K562 (cell line): ENCODE measurements around the gene BTBD2. TPM values are rescaled to one million over a fixed set of nuclear protein-coding genes. Genes with fewer than 3 reads are reported as not detected.

ENCODE experiments used
- ATF7 ChIP-seq: fragments of 450-650 bp; IDR thresholded peaks from 2 replicates; pipeline ENCODE4 v1.7.1; 2014; ENCODE audit warnings: mild to moderate bottlenecking, moderate library complexity
- COPS2 ChIP-seq: fragments of 450-650 bp; conservative IDR thresholded peaks from 2 replicates; pipeline ENCODE4 v1.6.1; 2016; ENCODE audit warnings: mild to moderate bottlenecking, moderate library complexity
- ELF2 ChIP-seq: fragments of 250-450 bp; sonication (Bioruptor Pico); IDR thresholded peaks from 2 replicates; pipeline ENCODE4 v1.5.0; 2021; ENCODE audit warnings: mild to moderate bottlenecking
- ESRRA ChIP-seq: fragments of 450-650 bp; IDR thresholded peaks from 2 replicates; pipeline ENCODE4 v1.6.1; 2014; ENCODE audit warnings: low read depth, mild to moderate bottlenecking, moderate library complexity, borderline replicate concordance
- ETS2 ChIP-seq: IDR thresholded peaks from 2 replicates; pipeline ENCODE4 v1.6.1; 2016; ENCODE audit warnings: borderline replicate concordance, missing genetic modification characterization, mild to moderate bottlenecking, moderate library complexity, missing compliant biosample characterization; ENCODE audit not compliant: poor library complexity, severe bottlenecking
- FOXM1 ChIP-seq, 2 experiments: fragments of 450-650 bp in 1 of 2; sonication (generic) in 1 of 2; formaldehyde crosslinking in 1 of 2; IDR thresholded peaks; 2 replicates each; pipeline versions ENCODE4 v1.6.1 to v1.9.0; 2017 to 2022; ENCODE audit warnings: low read depth in 2 of 2, mild to moderate bottlenecking in 2 of 2, missing genetic modification reagents in 1 of 2, moderate library complexity in 1 of 2
- HNRNPH1 ChIP-seq: fragments of 200-400 bp; formaldehyde crosslinking; optimal IDR thresholded peaks from 2 replicates; pipeline ENCODE3; 2017; ENCODE audit warnings: low read depth, mild to moderate bottlenecking, low read length, moderate library complexity
- HNRNPK ChIP-seq: fragments of 200-400 bp; formaldehyde crosslinking; IDR thresholded peaks from one replicate; pipeline ENCODE4 v1.6.1; 2018; ENCODE audit warnings: mild to moderate bottlenecking, low read depth, low read length; ENCODE audit not compliant: poor library complexity, severe bottlenecking
- MEF2D ChIP-seq: conservative IDR thresholded peaks from 2 replicates; pipeline ENCODE4 v1.6.1; 2016; ENCODE audit warnings: low read depth, missing genetic modification characterization, missing compliant biosample characterization
- MXI1 ChIP-seq: IDR thresholded peaks from 2 replicates; pipeline ENCODE4 v1.6.1; 2011; ENCODE audit warnings: low read depth, mild to moderate bottlenecking, improper control_type of control experiment, low read length
- NFATC3 ChIP-seq: fragments of 450-650 bp; IDR thresholded peaks from 2 replicates; pipeline ENCODE4 v1.6.1; 2017; ENCODE audit warnings: mild to moderate bottlenecking
- NR1H2 ChIP-seq: sonication (generic); formaldehyde crosslinking; IDR thresholded peaks from 2 replicates; pipeline ENCODE4 v1.4.0; 2020; ENCODE audit warnings: mild to moderate bottlenecking, missing genetic modification reagents
- SIRT6 ChIP-seq: IDR thresholded peaks from one replicate; pipeline ENCODE4 v1.6.1; 2012; ENCODE audit warnings: low read depth, mild to moderate bottlenecking, control low read depth, inconsistent platforms, low read length, moderate library complexity
- SP2 ChIP-seq: IDR thresholded peaks from 2 replicates; pipeline ENCODE4 v1.6.1; 2011; ENCODE audit warnings: mild to moderate bottlenecking, low read depth, low read length, moderate library complexity; ENCODE audit not compliant: poor library complexity, severe bottlenecking; ENCODE audit errors: extremely low read depth
- STAT5A ChIP-seq: IDR thresholded peaks from 2 replicates; pipeline ENCODE4 v1.6.1; 2012; ENCODE audit warnings: low read length, inconsistent platforms, borderline replicate concordance
- TAF15 ChIP-seq: fragments of 200-400 bp; formaldehyde crosslinking; IDR thresholded peaks from 2 replicates; pipeline ENCODE4 v1.6.1; 2017; ENCODE audit warnings: mild to moderate bottlenecking, low read depth, low read length, moderate library complexity
- THAP7 ChIP-seq: fragments of 250-450 bp; sonication (Bioruptor Pico); IDR thresholded peaks from 2 replicates; pipeline ENCODE4 v1.5.0; 2021
- TRIM24 ChIP-seq, 2 experiments: fragments of 450-650 bp; IDR thresholded peaks; 2 replicates each; pipeline ENCODE4 v1.6.1; 2016
- ZBTB33 ChIP-seq: sonication (generic); formaldehyde crosslinking; IDR thresholded peaks from 2 replicates; pipeline ENCODE4 v1.8.1; 2023; ENCODE audit warnings: mild to moderate bottlenecking, missing genetic modification reagents
- ZNF184 ChIP-seq: sonication (generic); formaldehyde crosslinking; IDR thresholded peaks from 2 replicates; pipeline ENCODE4 v1.5.0; 2020; ENCODE audit warnings: missing genetic modification reagents
- ZNF239 ChIP-seq: fragments of 250-450 bp; sonication (Bioruptor Pico); IDR thresholded peaks from 2 replicates; pipeline ENCODE4 v1.4.0; 2020; ENCODE audit warnings: mild to moderate bottlenecking
- ZNF316 ChIP-seq: fragments of 450-650 bp; IDR thresholded peaks from 2 replicates; pipeline ENCODE4 v1.6.1; 2016
- ZNF766 ChIP-seq: fragments of 200-800 bp; sonication (Bioruptor generic); conservative IDR thresholded peaks from 2 replicates; pipeline ENCODE4 v1.6.1; 2016; ENCODE audit warnings: missing genetic modification characterization, missing compliant biosample characterization
- ZNF77 ChIP-seq: fragments of 250-450 bp; sonication (Bioruptor Pico); IDR thresholded peaks from 2 replicates; pipeline ENCODE4 v1.5.0; 2020
- ZNF785 ChIP-seq: fragments of 250-450 bp; sonication (Bioruptor Pico); IDR thresholded peaks from 2 replicates; pipeline ENCODE4 v1.4.0; 2020; ENCODE audit warnings: mild to moderate bottlenecking
- polyA plus RNA-seq, 8 experiments: library from polyadenylated mRNA; depleted of rRNA in 4 of 8; stranded (reverse) in 5 of 8; unstranded in 3 of 8; fragments of >200 nt; fragmentation: Nextera tagmentation in 2 of 8; fragmentation: Illumina TruSeq in 1 of 8; extraction: Ambion mirVana in 2 of 8; extraction: Trizol in 1 of 8; gene quantifications; 2 replicates each; pipeline versions ENCODE4 v1.2.1 to v1.2.3, GENCODE V29; 2011 to 2014; ENCODE audit warnings: inconsistent platforms in 1 of 8, missing spikeins in 1 of 8
- total RNA-seq, 7 experiments: library from RNA; depleted of rRNA in 6 of 7; stranded (reverse); fragments of >200 nt in 6 of 7; fragmentation: Illumina TruSeq in 2 of 7; extraction: Trizol in 2 of 7; gene quantifications; 2 replicates each; pipeline versions ENCODE4 v1.2.1 to v1.2.3, GENCODE V29; 2011 to 2021; ENCODE audit warnings: low replicate concordance in 1 of 7
- TF ChIP-seq, protein P1 (sequence below): IDR thresholded peaks from 2 replicates; pipeline ENCODE4 v1.6.1; 2014; ENCODE audit warnings: antibody characterized with exemption

The BTBD2 gene
- total and polyA plus RNA-seq, 9 of the 15 experiments (the other 6 are each of a cell fraction or from before 2014, with no cell fraction given), result 0.10 to 15.6 (median 6.9) TPM

- peak; percentile 80 for TF ChIP-seq HNRNPK
- TF ChIP-seq TRIM24 (IDR thresholded peaks at IDR 0.05), result peak; percentile 29 to 37; a peak in 2 of 4 replicates
- TF ChIP-seq SIRT6, result no peak
- no peak for TF ChIP-seq ZNF316
- TF ChIP-seq ZNF239 (CRISPR knock-in tag), result no peak
- TF ChIP-seq NFATC3, result no peak
- peak; percentile 71; the same call in 1 of the 2 replicates for TF ChIP-seq ZNF766
- no peak for TF ChIP-seq ZNF77 (CRISPR knock-in tag)
- TF ChIP-seq ETS2 (tag), result no peak
- no peak for TF ChIP-seq SP2
- no peak for TF ChIP-seq HNRNPH1
- TF ChIP-seq MXI1, result no peak
- no peak for TF ChIP-seq ZBTB33 (CRISPR knock-in tag)
- TF ChIP-seq ZNF785, result no peak
- TF ChIP-seq ZNF184, result no peak
- TF ChIP-seq TAF15, result no peak
- no peak for TF ChIP-seq NR1H2 (CRISPR knock-in tag)
- TF ChIP-seq, protein P1, sequence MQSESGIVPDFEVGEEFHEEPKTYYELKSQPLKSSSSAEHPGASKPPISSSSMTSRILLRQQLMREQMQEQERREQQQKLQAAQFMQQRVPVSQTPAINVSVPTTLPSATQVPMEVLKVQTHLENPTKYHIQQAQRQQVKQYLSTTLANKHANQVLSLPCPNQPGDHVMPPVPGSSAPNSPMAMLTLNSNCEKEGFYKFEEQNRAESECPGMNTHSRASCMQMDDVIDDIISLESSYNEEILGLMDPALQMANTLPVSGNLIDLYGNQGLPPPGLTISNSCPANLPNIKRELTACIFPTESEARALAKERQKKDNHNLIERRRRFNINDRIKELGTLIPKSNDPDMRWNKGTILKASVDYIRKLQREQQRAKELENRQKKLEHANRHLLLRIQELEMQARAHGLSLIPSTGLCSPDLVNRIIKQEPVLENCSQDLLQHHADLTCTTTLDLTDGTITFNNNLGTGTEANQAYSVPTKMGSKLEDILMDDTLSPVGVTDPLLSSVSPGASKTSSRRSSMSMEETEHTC, result no peak
- TF ChIP-seq COPS2, result no peak
- TF ChIP-seq ESRRA, result no peak; the same call in 1 of the 2 replicates
- TF ChIP-seq MEF2D, result no peak
- 0 out of 2 replicates have a peak, but pooled peaks have one; percentile 17 for TF ChIP-seq ATF7
- no peak for TF ChIP-seq ELF2
- TF ChIP-seq STAT5A, result no peak
- TF ChIP-seq THAP7, result no peak
- no peak for TF ChIP-seq FOXM1 (IDR thresholded peaks at IDR 0.05; ENCODE audit: low read depth)
- no peak for TF ChIP-seq FOXM1 (CRISPR knock-in tag; IDR thresholded peaks at IDR 0.05; ENCODE audit: low read depth)
These were observed 40.7 kb upstream of the BTBD2 start (continued) for GRCh38 chr19:2055931-2056836.
